NCI-H2171 (cell line): ENCODE results near the gene RETREG3.
"Not testable (repeated sequence)": the region's sequence is repeated elsewhere in the genome, so short reads cannot be mapped to it uniquely, and the experiment has no call there.

Experiments
- DNase-seq: peaks from one replicate; lab custom pipeline; 2025; lab: John Stamatoyannopoulos, UW

The RETREG3 gene

GRCh38 chr17:42609182-42609813, at the start of gene RETREG3, which contains the start of gene TUBG1:
Gene RETREG3, minus strand, starts transcription at chr17:42609374. Its CDS starts 50 bp downstream, at chr17:42609324.
Gene TUBG1, plus strand, starts transcription at chr17:42609683. Its CDS starts 55 bp downstream, at chr17:42609738.
- DNase-seq, result peak; percentile 98

- no peak for DNase-seq
Measured at GRCh38 chr17:42657824-42658588, 48.8 kb upstream of the RETREG3 start.

GRCh38 chr17:42655528-42655927, 46.4 kb upstream of the RETREG3 start:
- no peak for DNase-seq

- DNase-seq, result no peak
Measured at GRCh38 chr17:42653179-42654124, 44.3 kb upstream of the RETREG3 start.

- DNase-seq, result no peak
Measured at GRCh38 chr17:42651392-42651791, 42.2 kb upstream of the RETREG3 start.

- no peak for DNase-seq
Measured at GRCh38 chr17:42647778-42648177, 38.6 kb upstream of the RETREG3 start.

- no peak for DNase-seq
Measured at GRCh38 chr17:42642336-42642735, 33.2 kb upstream of the RETREG3 start.

GRCh38 chr17:42640121-42640520, 30.9 kb upstream of the RETREG3 start:
- DNase-seq, result no peak

- DNase-seq, result no peak
Measured at GRCh38 chr17:42639525-42640113, 30.4 kb upstream of the RETREG3 start.

GRCh38 chr17:42632949-42633444, 23.8 kb upstream of the RETREG3 start:
- no peak for DNase-seq

- DNase-seq, result no peak
Measured at GRCh38 chr17:42629411-42630009, 20.3 kb upstream of the RETREG3 start.

GRCh38 chr17:42627032-42627764, 18.0 kb upstream of the RETREG3 start:
- DNase-seq, result not testable (repeated sequence)

GRCh38 chr17:42623732-42624596, 14.8 kb upstream of the RETREG3 start:
- peak; percentile 35 for DNase-seq

GRCh38 chr17:42623271-42623670, 14.1 kb upstream of the RETREG3 start:
- no peak for DNase-seq

GRCh38 chr17:42621987-42622386, 12.8 kb upstream of the RETREG3 start:
- DNase-seq, result not testable (repeated sequence)

- no peak for DNase-seq
Measured at GRCh38 chr17:42618442-42619150, 9.4 kb upstream of the RETREG3 start.

GRCh38 chr17:42617956-42618431, 8.8 kb upstream of the RETREG3 start:
- no peak for DNase-seq

GRCh38 chr17:42613699-42614295, 4.6 kb upstream of the RETREG3 start:
- no peak for DNase-seq
